ENCODE data around the gene COQ2. TPM values are rescaled to one million over a fixed set of nuclear protein-coding genes. Genes with fewer than 3 reads are reported as not detected.

The COQ2 gene, protein sequence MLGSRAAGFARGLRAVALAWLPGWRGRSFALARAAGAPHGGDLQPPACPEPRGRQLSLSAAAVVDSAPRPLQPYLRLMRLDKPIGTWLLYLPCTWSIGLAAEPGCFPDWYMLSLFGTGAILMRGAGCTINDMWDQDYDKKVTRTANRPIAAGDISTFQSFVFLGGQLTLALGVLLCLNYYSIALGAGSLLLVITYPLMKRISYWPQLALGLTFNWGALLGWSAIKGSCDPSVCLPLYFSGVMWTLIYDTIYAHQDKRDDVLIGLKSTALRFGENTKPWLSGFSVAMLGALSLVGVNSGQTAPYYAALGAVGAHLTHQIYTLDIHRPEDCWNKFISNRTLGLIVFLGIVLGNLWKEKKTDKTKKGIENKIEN
- 34.3 and 34.7 TPM in 2 replicates for total RNA-seq

DNA sequence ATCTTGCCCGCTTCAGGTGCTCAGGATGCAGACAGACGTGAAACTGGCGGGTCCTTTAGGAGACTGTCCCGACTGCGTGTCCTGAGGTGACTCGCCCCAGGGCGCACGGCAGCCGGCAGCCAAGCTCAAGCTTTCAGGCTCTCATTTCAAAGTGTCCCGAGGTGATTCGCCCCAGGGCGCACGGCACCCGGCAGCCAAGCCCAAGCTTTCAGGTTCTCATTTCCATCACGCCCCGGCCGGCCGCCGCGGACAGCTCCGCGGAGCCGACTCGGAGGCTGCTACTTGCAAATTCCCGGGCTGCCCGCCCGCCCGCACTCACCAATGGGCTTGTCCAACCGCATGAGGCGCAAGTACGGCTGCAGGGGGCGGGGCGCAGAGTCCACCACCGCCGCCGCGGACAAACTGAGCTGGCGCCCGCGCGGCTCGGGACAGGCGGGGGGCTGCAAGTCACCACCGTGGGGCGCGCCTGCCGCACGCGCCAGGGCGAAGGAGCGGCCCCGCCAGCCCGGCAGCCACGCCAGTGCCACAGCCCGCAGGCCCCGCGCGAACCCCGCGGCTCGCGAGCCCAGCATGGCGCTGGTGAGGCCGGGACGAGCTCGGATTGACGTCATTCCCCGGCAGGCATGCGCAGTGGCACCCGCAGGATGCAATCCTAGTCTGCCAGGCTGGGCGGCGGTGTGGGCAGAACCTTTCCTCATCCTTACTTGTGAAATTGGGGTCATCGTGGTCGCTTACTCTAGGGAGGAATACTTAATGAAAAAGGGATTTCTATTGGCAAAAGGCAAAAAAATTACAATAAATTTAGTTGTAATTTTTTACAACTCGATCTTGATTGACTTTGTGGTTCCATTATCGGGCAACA lies at the start of gene COQ2:
Gene COQ2 (minus strand): TSS at position 606 of the 862 bp plus-strand sequence. CDS start 34 bp downstream, at position 572.

Other genes with a start within 250 kb of the COQ2 start
- 114 and 122 TPM in 2 replicates for gene COPS4, start 249.6 kb downstream of the COQ2 start, total RNA-seq
- 2.5 and 2.6 TPM in 2 replicates for gene PLAC8, start 170.1 kb downstream of the COQ2 start, total RNA-seq
- gene HPSE, start 50.0 kb upstream of the COQ2 start, total RNA-seq, result under 0.01 and 1.4 TPM in 2 replicates
- gene HELQ, start 171.0 kb upstream of the COQ2 start, total RNA-seq, result 3.7 and 8.3 TPM in 2 replicates
- gene MRPS18C, start 171.3 kb upstream of the COQ2 start, total RNA-seq, result 19.9 and 21.8 TPM in 2 replicates
- 10.7 and 12.9 TPM in 2 replicates for gene ABRAXAS1, start 200.3 kb upstream of the COQ2 start, total RNA-seq

Data from myometrial cell (primary cell).